K562 (cell line): Measurements from ENCODE around the gene E2F1. TPM values are rescaled to one million over a fixed set of nuclear protein-coding genes. Genes with fewer than 3 reads are reported as not detected.
A peak's percentile ranks its signal among the peaks of the same experiment; 100 is the strongest.

Experiments
- BRCA1 ChIP-seq, 2 experiments: fragments of 450-650 bp in 1 of 2; sonication (generic) in 1 of 2; formaldehyde crosslinking in 1 of 2; IDR thresholded peaks; 2 replicates each; pipeline versions ENCODE4 v1.5.0 to v1.6.1; 2017 to 2020; ENCODE audit warnings: mild to moderate bottlenecking in 1 of 2, missing genetic modification reagents in 1 of 2
- CTCFL ChIP-seq: IDR thresholded peaks from 2 replicates; pipeline ENCODE4 v1.6.1; 2011; ENCODE audit warnings: borderline replicate concordance, low read depth, mild to moderate bottlenecking, moderate library complexity, low read length; ENCODE audit not compliant: insufficient read depth, poor library complexity, severe bottlenecking
- DPF2 ChIP-seq: fragments of 450-650 bp; IDR thresholded peaks from 2 replicates; pipeline ENCODE4 v1.6.1; 2016
- ESRRA ChIP-seq: fragments of 450-650 bp; IDR thresholded peaks from 2 replicates; pipeline ENCODE4 v1.6.1; 2014; ENCODE audit warnings: low read depth, mild to moderate bottlenecking, moderate library complexity, borderline replicate concordance
- FOXP4 ChIP-seq: sonication (generic); formaldehyde crosslinking; IDR thresholded peaks from 2 replicates; pipeline ENCODE4 v1.8.0; 2022; ENCODE audit warnings: mild to moderate bottlenecking, missing genetic modification reagents, borderline replicate concordance
- HNRNPH1 ChIP-seq: fragments of 200-400 bp; formaldehyde crosslinking; optimal IDR thresholded peaks from 2 replicates; pipeline ENCODE3; 2017; ENCODE audit warnings: low read depth, mild to moderate bottlenecking, low read length, moderate library complexity
- IFI16 ChIP-seq: fragments of 250-450 bp; sonication (Bioruptor Pico); IDR thresholded peaks from 2 replicates; pipeline ENCODE4 v2.1.2; 2022; ENCODE audit warnings: mild to moderate bottlenecking, inconsistent platforms
- JUND ChIP-seq, 2 experiments: IDR thresholded peaks; 2 replicates in 1 of 2; 3 replicates in 1 of 2; pipeline ENCODE4 v1.6.1; 2011; ENCODE audit warnings: borderline replicate concordance in 2 of 2, low read depth in 2 of 2, low read length in 2 of 2, improper control_type of control experiment in 1 of 2, missing biosample characterization in 1 of 2, missing genetic modification characterization in 1 of 2, missing genetic modification reagents in 1 of 2
- KDM1A ChIP-seq, 2 experiments: fragments of 450-650 bp; IDR thresholded peaks; 2 replicates each; pipeline ENCODE4 v1.6.1; 2016; ENCODE audit warnings: mild to moderate bottlenecking in 2 of 2
- KDM2B ChIP-seq: fragments of 250-450 bp; sonication (Bioruptor Pico); IDR thresholded peaks from 2 replicates; pipeline ENCODE4 v1.8.0; 2021; ENCODE audit warnings: mild to moderate bottlenecking, moderate library complexity
- NFATC3 ChIP-seq: fragments of 450-650 bp; IDR thresholded peaks from 2 replicates; pipeline ENCODE4 v1.6.1; 2017; ENCODE audit warnings: mild to moderate bottlenecking
- NR2C1 ChIP-seq, 2 experiments: fragments of 450-650 bp; IDR thresholded peaks; 2 replicates each; pipeline ENCODE4 v1.6.1; 2017; ENCODE audit warnings: mild to moderate bottlenecking in 2 of 2, antibody characterized with exemption in 1 of 2, inconsistent platforms in 1 of 2, missing compliant biosample characterization in 1 of 2, missing genetic modification characterization in 1 of 2
- RNF219 ChIP-seq: fragments of 250-450 bp; sonication (Bioruptor Pico); IDR thresholded peaks from 2 replicates; pipeline ENCODE4 v1.5.0; 2022; ENCODE audit warnings: mild to moderate bottlenecking
- SMARCE1 ChIP-seq: fragments of 450-650 bp; IDR thresholded peaks from 2 replicates; pipeline ENCODE4 v1.7.1; 2016; ENCODE audit warnings: mild to moderate bottlenecking
- SREBF1 ChIP-seq: fragments of 150-350 bp; IDR thresholded peaks from 2 replicates; pipeline ENCODE4 v1.6.1; 2014; ENCODE audit warnings: antibody characterized with exemption, low read depth, low read length, borderline replicate concordance
- TEAD4 ChIP-seq, 2 experiments: sonication (generic) in 1 of 2; formaldehyde crosslinking in 1 of 2; IDR thresholded peaks; 2 replicates each; pipeline versions ENCODE4 v1.6.1 to v1.8.0; 2012 to 2022; ENCODE audit warnings: borderline replicate concordance in 1 of 2, inconsistent platforms in 1 of 2, low read length in 1 of 2, mild to moderate bottlenecking in 1 of 2, missing genetic modification reagents in 1 of 2
- VEZF1 ChIP-seq: fragments of 200-800 bp; sonication (Bioruptor generic); IDR thresholded peaks from 2 replicates; pipeline ENCODE4 v1.6.1; 2017; ENCODE audit warnings: missing genetic modification characterization, missing compliant biosample characterization
- polyA plus RNA-seq, 8 experiments: library from polyadenylated mRNA; depleted of rRNA in 4 of 8; stranded (reverse) in 5 of 8; unstranded in 3 of 8; fragments of >200 nt; fragmentation: Nextera tagmentation in 2 of 8; fragmentation: Illumina TruSeq in 1 of 8; extraction: Ambion mirVana in 2 of 8; extraction: Trizol in 1 of 8; gene quantifications; 2 replicates each; pipeline versions ENCODE4 v1.2.1 to v1.2.3, GENCODE V29; 2011 to 2014; ENCODE audit warnings: inconsistent platforms in 1 of 8, missing spikeins in 1 of 8
- total RNA-seq, 7 experiments: library from RNA; depleted of rRNA in 6 of 7; stranded (reverse); fragments of >200 nt in 6 of 7; fragmentation: Illumina TruSeq in 2 of 7; extraction: Trizol in 2 of 7; gene quantifications; 2 replicates each; pipeline versions ENCODE4 v1.2.1 to v1.2.3, GENCODE V29; 2011 to 2021; ENCODE audit warnings: low replicate concordance in 1 of 7

E2F1 gene
- total and polyA plus RNA-seq, 9 of the 15 experiments (the other 6 are each of a cell fraction or from before 2014, with no cell fraction given) = 0.14 to 30.6 (median 13.1) TPM

GRCh38 chr20:33709398-33709797 lies 23.2 kb upstream of the E2F1 start (continued):
- TF ChIP-seq TEAD4 (IDR thresholded peaks at IDR 0.05; ENCODE audit: low read length) (0 out of 2 replicates have a peak, but pooled peaks have one; percentile 14), TEAD4 (CRISPR knock-in tag; IDR thresholded peaks at IDR 0.05; ENCODE audit: borderline replicate concordance) (no peak), JUND (IDR thresholded peaks at IDR 0.05; ENCODE audit: borderline replicate concordance, low read depth, low read length) (peak; percentile 91), JUND (tag; IDR thresholded peaks at IDR 0.05; ENCODE audit: borderline replicate concordance, low read depth, low read length) (peak; percentile 82; the same call in 2 of the 3 replicates), SREBF1 (no peak), CTCFL (no peak), FOXP4 (CRISPR knock-in tag) (no peak), KDM2B (no peak), NR2C1 (IDR thresholded peaks at IDR 0.05) (no peak), NR2C1 (tag; IDR thresholded peaks at IDR 0.05) (peak; percentile 41; the same call in 1 of the 2 replicates), BRCA1 (IDR thresholded peaks at IDR 0.05) (no peak), BRCA1 (CRISPR knock-in tag; IDR thresholded peaks at IDR 0.05) (no peak), KDM1A (IDR thresholded peaks at IDR 0.05) (peak in 1 of 2 experiments; percentile 59; a peak in 2 of 4 replicates), NFATC3 (0 out of 2 replicates have a peak, but pooled peaks have one; percentile 54), RNF219 (CRISPR knock-in tag) (no peak), VEZF1 (peak; percentile 66), HNRNPH1 (no peak), SMARCE1 (peak; percentile 74), ESRRA (peak; percentile 100), IFI16 (CRISPR knock-in tag) (no peak), DPF2 (peak; percentile 80)
